ENCODE measurements around the gene RBPMS2. TPM values are rescaled to one million over a fixed set of nuclear protein-coding genes. Genes with fewer than 3 reads are reported as not detected.
"Not testable (repeated sequence)": the region's sequence is repeated elsewhere in the genome, so short reads cannot be mapped to it uniquely, and the experiment has no call there.

Gene RBPMS2
- polyA plus RNA-seq, 1 donor (not counting 4 experiments of a cell fraction or from before 2014, with no cell fraction given): not detected

DNA sequence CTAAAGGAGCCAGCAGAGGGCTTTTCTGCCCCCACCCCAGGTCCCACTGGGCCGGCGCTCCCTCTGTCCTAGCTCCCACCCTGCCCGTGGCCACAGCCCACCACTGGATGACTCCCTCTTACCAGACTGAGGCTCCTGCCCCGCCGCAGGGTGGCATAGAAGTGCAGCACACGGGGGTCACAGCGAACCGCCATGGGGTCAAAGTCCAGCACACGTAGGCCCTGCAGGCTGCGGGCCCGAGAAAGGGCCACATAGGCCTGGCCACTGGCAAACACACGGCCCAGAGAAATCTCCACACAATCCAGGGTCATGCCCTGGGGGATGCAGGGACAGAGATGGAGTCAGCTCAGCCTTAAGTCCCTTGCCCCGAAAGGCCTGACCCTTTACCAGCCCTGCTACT lies 41.1 kb upstream of the RBPMS2 start:
- no peaks in the 10 kb centered on the region for H3K27me3 ChIP-seq (ENCODE audit: control insufficient read depth, extremely low read depth, insufficient read depth, low read length)
- H3K4me1 ChIP-seq (ENCODE audit: control insufficient read depth, extremely low read depth, insufficient read depth, low read length): no peaks in the 10 kb centered on the region
- no peaks in the 10 kb centered on the region for H4K20me1 ChIP-seq (ENCODE audit: control insufficient read depth, extremely low read depth, insufficient read depth, low read length)
- FAIRE-seq (no peak), DNase-seq (ENCODE audit: low read depth, low spot score) (no peak)
- no peaks in the 10 kb centered on the region for H3K9me3 ChIP-seq (ENCODE audit: control insufficient read depth, low read depth, low read length)
- no peak overlapping the region for H3K4me3 ChIP-seq (ENCODE audit: control insufficient read depth in 2 of 3, extremely low read depth in 1 of 3, insufficient read depth in 2 of 3, low read depth in 1 of 3, low read length in 3 of 3)
- H3K9ac ChIP-seq (ENCODE audit: control insufficient read depth, extremely low read depth, insufficient read depth, low read length): no peak overlapping the region
- no peaks in the 10 kb centered on the region for H3K9me1 ChIP-seq (ENCODE audit: control insufficient read depth, extremely low read depth, insufficient read depth, low read length)
- no peak overlapping the region for H2AFZ ChIP-seq (ENCODE audit: control insufficient read depth, low read length)
- H3K36me3 ChIP-seq (ENCODE audit: control insufficient read depth in 2 of 2, extremely low read depth in 1 of 2, insufficient read depth in 2 of 2, low read length in 2 of 2): peaks cover 2 to 9% of the 10 kb centered on the region in 2 experiments
- TF ChIP-seq, protein P1, sequence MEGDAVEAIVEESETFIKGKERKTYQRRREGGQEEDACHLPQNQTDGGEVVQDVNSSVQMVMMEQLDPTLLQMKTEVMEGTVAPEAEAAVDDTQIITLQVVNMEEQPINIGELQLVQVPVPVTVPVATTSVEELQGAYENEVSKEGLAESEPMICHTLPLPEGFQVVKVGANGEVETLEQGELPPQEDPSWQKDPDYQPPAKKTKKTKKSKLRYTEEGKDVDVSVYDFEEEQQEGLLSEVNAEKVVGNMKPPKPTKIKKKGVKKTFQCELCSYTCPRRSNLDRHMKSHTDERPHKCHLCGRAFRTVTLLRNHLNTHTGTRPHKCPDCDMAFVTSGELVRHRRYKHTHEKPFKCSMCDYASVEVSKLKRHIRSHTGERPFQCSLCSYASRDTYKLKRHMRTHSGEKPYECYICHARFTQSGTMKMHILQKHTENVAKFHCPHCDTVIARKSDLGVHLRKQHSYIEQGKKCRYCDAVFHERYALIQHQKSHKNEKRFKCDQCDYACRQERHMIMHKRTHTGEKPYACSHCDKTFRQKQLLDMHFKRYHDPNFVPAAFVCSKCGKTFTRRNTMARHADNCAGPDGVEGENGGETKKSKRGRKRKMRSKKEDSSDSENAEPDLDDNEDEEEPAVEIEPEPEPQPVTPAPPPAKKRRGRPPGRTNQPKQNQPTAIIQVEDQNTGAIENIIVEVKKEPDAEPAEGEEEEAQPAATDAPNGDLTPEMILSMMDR (optimal IDR thresholded peaks at IDR 0.05 in 1 of 3, IDR thresholded peaks at IDR 0.05 in 1 of 3, conservative IDR thresholded peaks at IDR 0.05 in 1 of 3; ENCODE audit: extremely low read depth in 1 of 3, insufficient read depth in 2 of 3, low read length in 3 of 3): no peak
- TF ChIP-seq EZH2 (IDR thresholded peaks at IDR 0.05; ENCODE audit: low read length): no peak
- no peak overlapping the region for H3K27ac ChIP-seq (ENCODE audit: control insufficient read depth, insufficient read depth, low read length)
- no peaks in the 10 kb centered on the region for H3K79me2 ChIP-seq (ENCODE audit: control insufficient read depth, insufficient read depth, low read length)
- H3K4me2 ChIP-seq (ENCODE audit: control insufficient read depth, extremely low read depth, insufficient read depth, low read depth, low read length): no peak overlapping the region
- dilution Hi-C loops (cut with MboI; ENCODE audit: extremely low pct_ligation_motif_present, low sequenced_read_pairs): no loop called here

DNA sequence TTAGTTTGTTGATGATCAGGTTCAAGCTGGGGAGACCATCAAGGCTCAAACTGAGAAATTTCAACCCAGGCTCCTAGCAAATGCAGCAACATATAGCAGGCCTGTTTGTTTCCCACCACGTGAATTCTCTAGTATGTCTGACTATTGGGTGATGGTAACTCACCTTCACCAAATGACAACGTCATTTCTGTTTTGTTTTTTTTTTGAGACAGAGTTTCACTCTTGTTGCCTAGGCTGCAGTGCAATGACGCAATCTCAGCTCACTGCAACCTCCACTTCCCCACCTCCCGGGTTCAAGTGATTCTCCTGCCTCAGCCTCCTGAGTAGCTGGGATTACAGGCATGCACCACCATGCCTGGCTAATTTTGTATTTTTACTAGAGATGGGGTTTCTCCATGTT lies 39.6 kb upstream of the RBPMS2 start:
- dilution Hi-C loops (cut with MboI; ENCODE audit: extremely low pct_ligation_motif_present, low sequenced_read_pairs); H3K9me3 ChIP-seq (ENCODE audit: control insufficient read depth, low read depth, low read length); H3K4me2 ChIP-seq (ENCODE audit: control insufficient read depth, extremely low read depth, insufficient read depth, low read depth, low read length); H3K27ac ChIP-seq (ENCODE audit: control insufficient read depth, insufficient read depth, low read length); H3K36me3 ChIP-seq (ENCODE audit: control insufficient read depth in 2 of 2, extremely low read depth in 1 of 2, insufficient read depth in 2 of 2, low read length in 2 of 2); DNase-seq (ENCODE audit: low read depth, low spot score); H3K79me2 ChIP-seq (ENCODE audit: control insufficient read depth, insufficient read depth, low read length); H3K4me3 ChIP-seq (ENCODE audit: control insufficient read depth in 2 of 3, extremely low read depth in 1 of 3, insufficient read depth in 2 of 3, low read depth in 1 of 3, low read length in 3 of 3); H2AFZ ChIP-seq (ENCODE audit: control insufficient read depth, low read length); H3K27me3 ChIP-seq (ENCODE audit: control insufficient read depth, extremely low read depth, insufficient read depth, low read length); FAIRE-seq; H3K9me1 ChIP-seq (ENCODE audit: control insufficient read depth, extremely low read depth, insufficient read depth, low read length); H4K20me1 ChIP-seq (ENCODE audit: control insufficient read depth, extremely low read depth, insufficient read depth, low read length); H3K9ac ChIP-seq (ENCODE audit: control insufficient read depth, extremely low read depth, insufficient read depth, low read length); H3K4me1 ChIP-seq (ENCODE audit: control insufficient read depth, extremely low read depth, insufficient read depth, low read length): not testable (repeated sequence)

DNA sequence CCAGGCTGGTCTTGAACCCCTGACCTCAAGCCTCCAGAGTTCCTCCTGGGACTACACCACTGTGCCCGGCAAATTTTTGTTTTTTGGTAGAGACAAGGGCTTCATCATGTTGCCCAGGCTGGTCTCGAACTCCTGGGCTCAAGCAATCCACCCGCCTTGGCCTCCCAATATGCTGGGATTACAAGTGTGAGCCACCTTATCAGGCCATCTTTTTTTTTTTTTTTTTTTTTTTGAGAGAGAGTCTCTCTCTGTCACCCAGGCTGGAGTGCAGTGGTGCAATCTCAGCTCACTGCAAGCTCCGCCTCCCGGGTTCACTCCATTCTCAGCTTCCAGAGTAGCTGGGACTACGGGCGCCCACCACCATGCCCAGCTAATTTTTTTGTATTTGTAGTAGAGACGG lies 38.9 kb upstream of the RBPMS2 start:
- dilution Hi-C loops (cut with MboI; ENCODE audit: extremely low pct_ligation_motif_present, low sequenced_read_pairs); H2AFZ ChIP-seq (ENCODE audit: control insufficient read depth, low read length); H3K27me3 ChIP-seq (ENCODE audit: control insufficient read depth, extremely low read depth, insufficient read depth, low read length); H3K4me3 ChIP-seq (ENCODE audit: control insufficient read depth in 2 of 3, extremely low read depth in 1 of 3, insufficient read depth in 2 of 3, low read depth in 1 of 3, low read length in 3 of 3); H4K20me1 ChIP-seq (ENCODE audit: control insufficient read depth, extremely low read depth, insufficient read depth, low read length); FAIRE-seq; H3K27ac ChIP-seq (ENCODE audit: control insufficient read depth, insufficient read depth, low read length); H3K9me1 ChIP-seq (ENCODE audit: control insufficient read depth, extremely low read depth, insufficient read depth, low read length); H3K4me2 ChIP-seq (ENCODE audit: control insufficient read depth, extremely low read depth, insufficient read depth, low read depth, low read length); DNase-seq (ENCODE audit: low read depth, low spot score); H3K36me3 ChIP-seq (ENCODE audit: control insufficient read depth in 2 of 2, extremely low read depth in 1 of 2, insufficient read depth in 2 of 2, low read length in 2 of 2); H3K4me1 ChIP-seq (ENCODE audit: control insufficient read depth, extremely low read depth, insufficient read depth, low read length); H3K79me2 ChIP-seq (ENCODE audit: control insufficient read depth, insufficient read depth, low read length); H3K9me3 ChIP-seq (ENCODE audit: control insufficient read depth, low read depth, low read length); H3K9ac ChIP-seq (ENCODE audit: control insufficient read depth, extremely low read depth, insufficient read depth, low read length): not testable (repeated sequence)

Data from keratinocyte (primary cell).